ENCODE measurements around the gene PRKCG.
"Not testable (repeated sequence)": the region's sequence is repeated elsewhere in the genome, so short reads cannot be mapped to it uniquely, and the experiment has no call there.

PRKCG gene

GRCh38 chr19:53945998-53946397 is 64.0 kb downstream of the PRKCG start:
- no peak for DNase-seq

- no peak for DNase-seq
Observed at GRCh38 chr19:53947624-53948023, 65.6 kb downstream of the PRKCG start.

- DNase-seq, result not testable (repeated sequence)
Observed at GRCh38 chr19:53948611-53949010, 66.6 kb downstream of the PRKCG start.

GRCh38 chr19:53951436-53951835 is 69.4 kb downstream of the PRKCG start:
- DNase-seq, result no peak

GRCh38 chr19:53951947-53952346 is 70.0 kb downstream of the PRKCG start:
- DNase-seq, result no peak

- no peak for DNase-seq
Observed at GRCh38 chr19:53953383-53953782, 71.4 kb downstream of the PRKCG start.

Data from stimulated activated CD4-positive, alpha-beta T cell treated with anti-CD3 and anti-CD28 coated beads, Interleukin-1b, Interleukin-23, amount 100 ng/mL, for 48 hours (primary cell).